ENCODE data around the gene MDM2. TPM values are rescaled to one million over a fixed set of nuclear protein-coding genes. Genes with fewer than 3 reads are reported as not detected.

MDM2 gene
- total and polyA plus RNA-seq, 2 of the 13 experiments (the other 11 are each of a cell fraction or from before 2014, with no cell fraction given): 29.3 to 314 TPM

- Histone ChIP-seq H3K9ac (ENCODE audit: insufficient read depth, low read depth, low read length) (no peak overlapping the region), H3K4me1 (ENCODE audit: insufficient read depth, low read length) (peaks cover 49% of the 10 kb centered on the region), H3K9me3 (ENCODE audit: low read length) (no peaks in the 10 kb centered on the region), H3K36me3 (replicated peaks in 1 of 2; ENCODE audit: control insufficient read depth in 1 of 2, insufficient read depth in 2 of 2, low read length in 2 of 2) (no peaks in the 10 kb centered on the region), H4K20me1 (ENCODE audit: insufficient read depth, low read length) (no peaks in the 10 kb centered on the region), H3K79me2 (ENCODE audit: insufficient read depth, low read length) (no peaks in the 10 kb centered on the region), H3K4me2 (ENCODE audit: low read depth, low read length) (no peak overlapping the region), H2AFZ (ENCODE audit: low read length) (no peak overlapping the region), H3K27ac (ENCODE audit: extremely low read length, insufficient read depth, low read length) (no peak overlapping the region), H3K4me3 (replicated peaks in 1 of 3; ENCODE audit: insufficient read depth in 1 of 3, low read depth in 2 of 3, low read length in 3 of 3) (no peak overlapping the region), H3K27me3 (ENCODE audit: control insufficient read depth in 1 of 2, insufficient read depth in 2 of 2, low read length in 2 of 2) (no peaks in the 10 kb centered on the region)
- intact Hi-C loops (cut with micrococcal nuclease; ENCODE audit: unreplicated experiment): no loop called here
- no peak for TF ChIP-seq SP1 (IDR thresholded peaks at IDR 0.05)
- no peak for TF ChIP-seq SP1 (CRISPR knock-in tag; IDR thresholded peaks at IDR 0.05)
- ATAC-seq: no peak
- 7% methylated on average over 2 of the region's 2 CpGs for WGBS (ENCODE audit: low lambda C conversion rate)
- POLR2A ChIA-PET: no interaction called here
- DNase-seq (ENCODE audit: low spot score): no peak
- CTCF ChIA-PET (ENCODE audit: low intra/inter-chr PET ratio, low total read pairs): no interaction called here
- no TSS peak for BruUV-seq (replicated peaks)
- in situ Hi-C loops (cut with HindIII; ENCODE audit: extremely low pct_ligation_motif_present, low pct_unique_long_range_greater_than_20kb): no loop called here
- no peak for FAIRE-seq
Measured at GRCh38 chr12:68900241-68900640, 92.3 kb downstream of the MDM2 start.

Other genes starting within 250 kb of the MDM2 start
- 92.7 and 129 TPM in 2 replicates for gene RAP1B, start 197.3 kb upstream of the MDM2 start, total RNA-seq (2016; rRNA removed; fragmentation: Illumina TruSeq; extraction: Trizol)
- 56.6 and 71.1 TPM in 2 replicates for gene RAP1B, start 197.3 kb upstream of the MDM2 start, polyA plus RNA-seq (2011; rRNA removed)
- gene NUP107, start 121.2 kb upstream of the MDM2 start, total RNA-seq (2016; rRNA removed; fragmentation: Illumina TruSeq; extraction: Trizol): 100 and 125 TPM in 2 replicates
- gene NUP107, start 121.2 kb upstream of the MDM2 start, polyA plus RNA-seq (2011; rRNA removed): 42.2 and 54.7 TPM in 2 replicates
- 12.2 and 22.1 TPM in 2 replicates for gene SLC35E3, start 62.0 kb upstream of the MDM2 start, total RNA-seq (2016; rRNA removed; fragmentation: Illumina TruSeq; extraction: Trizol)
- gene SLC35E3, start 62.0 kb upstream of the MDM2 start, polyA plus RNA-seq (2011; rRNA removed): 10.2 and 13.0 TPM in 2 replicates
- not detected in 2 replicates for gene CPM, start 125.0 kb downstream of the MDM2 start, total RNA-seq (2016; rRNA removed; fragmentation: Illumina TruSeq; extraction: Trizol)
- gene CPM, start 125.0 kb downstream of the MDM2 start, polyA plus RNA-seq (2011; rRNA removed): 0.13 TPM in 1 of 2 replicates, not detected in the other

Measured in HepG2 (cell line).